Measurements from ENCODE around the gene RHOV.
A peak's percentile ranks its signal among the peaks of the same experiment; 100 is the strongest.

The RHOV gene

GRCh38 chr15:40894681-40895448 is 20.8 kb upstream of the RHOV start:
- H3K9me3 ChIP-seq, result no peaks in the 10 kb centered on the region
- peak; percentile 69 to 81 for DNase-seq (ENCODE audit: low spot score in 2 of 2)
- H3K4me1 ChIP-seq, result no peaks in the 10 kb centered on the region; the same call in 1 of the 2 replicates
- H3K36me3 ChIP-seq (replicated peaks), result peaks cover 32% of the 10 kb centered on the region
- H3K4me3 ChIP-seq, result peak overlapping the region; percentile 63
- H3K27me3 ChIP-seq (ENCODE audit: low read depth), result no peaks in the 10 kb centered on the region
- in situ Hi-C loops (cut with MboI; ENCODE audit: low sequenced_read_pairs), result no loop called here

- no peaks in the 10 kb centered on the region for H3K27me3 ChIP-seq (ENCODE audit: low read depth)
- in situ Hi-C loops (cut with MboI; ENCODE audit: low sequenced_read_pairs), result no loop called here
- no peaks in the 10 kb centered on the region; the same call in 1 of the 2 replicates for H3K4me1 ChIP-seq
- peak; percentile 93 to 99 for DNase-seq (ENCODE audit: low spot score in 2 of 2)
- H3K4me3 ChIP-seq, result peak within 1 kb of the TSS; percentile 63
- H3K36me3 ChIP-seq (replicated peaks), result peaks cover 23% of the 10 kb centered on the region
- H3K9me3 ChIP-seq, result no peaks in the 10 kb centered on the region
These were observed 20.0 kb upstream of the RHOV start, which contains the start of gene VPS18 for GRCh38 chr15:40893733-40894680. VPS18 (plus strand) TSS chr15:40894450; CDS start chr15:40894769, 319 bp downstream.

DNA sequence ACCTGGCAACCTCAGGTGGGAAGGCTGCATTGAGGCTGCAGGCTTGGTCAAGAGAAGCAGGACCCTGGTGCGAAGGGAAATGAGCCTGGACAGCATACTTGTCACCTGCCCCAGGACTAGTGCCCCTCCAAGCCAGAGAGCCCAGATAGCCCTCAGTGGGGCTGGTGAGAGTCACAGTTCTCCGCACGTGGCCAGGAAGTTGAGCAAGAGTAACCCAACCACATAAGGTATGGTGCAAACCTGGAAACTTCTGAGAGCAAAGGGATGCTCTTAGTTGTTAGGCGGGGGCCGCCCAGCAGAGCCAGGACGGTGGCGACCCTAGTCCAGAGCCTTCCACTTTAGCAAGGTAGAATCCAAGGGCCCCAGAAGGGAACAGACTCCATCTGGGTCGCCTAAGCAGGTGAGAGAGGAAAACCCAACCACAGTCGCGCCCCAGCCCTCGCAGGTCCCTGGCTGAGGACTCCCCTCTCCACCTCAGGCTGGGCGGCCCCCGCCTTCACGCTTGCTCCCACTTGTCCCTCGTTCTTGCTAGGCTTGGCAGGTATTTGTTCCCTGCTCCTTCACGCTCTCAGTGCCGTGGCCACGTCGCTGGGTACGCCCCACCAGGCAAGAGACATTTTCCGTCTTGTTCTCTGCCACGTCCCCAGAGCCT is 19.1 kb upstream of the RHOV start:
- peaks cover 18% of the 10 kb centered on the region for H3K36me3 ChIP-seq (replicated peaks)
- H3K9me3 ChIP-seq, result no peaks in the 10 kb centered on the region
- no peak for DNase-seq (ENCODE audit: low spot score in 2 of 2)
- H3K4me3 ChIP-seq, result no peak overlapping the region
- no peaks in the 10 kb centered on the region for H3K27me3 ChIP-seq (ENCODE audit: low read depth)
- no peaks in the 10 kb centered on the region; the same call in 1 of the 2 replicates for H3K4me1 ChIP-seq
- in situ Hi-C loops (cut with MboI; ENCODE audit: low sequenced_read_pairs), result no loop called here

- no peaks in the 10 kb centered on the region for H3K27me3 ChIP-seq (ENCODE audit: low read depth)
- H3K4me1 ChIP-seq, result no peaks in the 10 kb centered on the region; the same call in 1 of the 2 replicates
- peaks cover 15% of the 10 kb centered on the region for H3K36me3 ChIP-seq (replicated peaks)
- DNase-seq (ENCODE audit: low spot score in 2 of 2), result no peak
- in situ Hi-C loops (cut with MboI; ENCODE audit: low sequenced_read_pairs), result no loop called here
- no peak overlapping the region for H3K4me3 ChIP-seq
- H3K9me3 ChIP-seq, result no peaks in the 10 kb centered on the region
These were observed 18.5 kb upstream of the RHOV start for GRCh38 chr15:40892447-40893012.

DNA sequence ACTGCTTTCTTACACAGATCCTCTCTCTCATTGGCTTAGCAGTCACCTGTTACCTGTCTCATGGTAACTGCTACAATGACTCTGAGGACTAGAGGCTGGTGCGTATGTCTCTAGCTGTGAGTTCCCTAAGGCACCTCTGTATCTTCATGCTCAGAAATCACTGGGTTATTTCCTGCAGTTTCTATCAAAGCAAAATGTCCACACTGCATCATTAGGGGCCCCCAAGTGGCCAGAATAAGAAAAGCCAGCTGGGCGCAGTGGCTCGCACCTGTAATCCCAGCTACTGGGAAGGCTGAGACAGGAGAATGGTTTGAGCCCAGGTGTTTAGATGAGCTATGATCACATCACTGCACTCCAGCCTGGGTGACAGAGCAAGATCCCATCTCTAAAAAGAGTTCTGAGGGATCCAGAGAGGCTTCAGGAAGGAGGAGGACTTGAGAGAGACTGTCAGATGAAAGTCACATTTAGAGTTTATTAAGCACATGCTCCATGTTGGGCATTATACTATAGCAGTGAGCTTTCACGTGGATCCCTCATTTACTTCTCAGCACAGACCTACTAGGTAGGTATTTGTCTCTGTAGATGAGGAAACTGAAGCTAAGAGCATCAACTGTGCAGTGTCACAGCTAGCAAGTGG is 17.9 kb upstream of the RHOV start:
- Histone ChIP-seq H3K9me3 (no peaks in the 10 kb centered on the region), H3K4me3 (no peak overlapping the region), H3K4me1 (no peaks in the 10 kb centered on the region; the same call in 1 of the 2 replicates), H3K36me3 (replicated peaks) (peaks cover 11% of the 10 kb centered on the region), H3K27me3 (ENCODE audit: low read depth) (no peaks in the 10 kb centered on the region)
- in situ Hi-C loops (cut with MboI; ENCODE audit: low sequenced_read_pairs), result no loop called here
- DNase-seq (ENCODE audit: low spot score in 2 of 2), result peak; percentile 52 to 61

DNA sequence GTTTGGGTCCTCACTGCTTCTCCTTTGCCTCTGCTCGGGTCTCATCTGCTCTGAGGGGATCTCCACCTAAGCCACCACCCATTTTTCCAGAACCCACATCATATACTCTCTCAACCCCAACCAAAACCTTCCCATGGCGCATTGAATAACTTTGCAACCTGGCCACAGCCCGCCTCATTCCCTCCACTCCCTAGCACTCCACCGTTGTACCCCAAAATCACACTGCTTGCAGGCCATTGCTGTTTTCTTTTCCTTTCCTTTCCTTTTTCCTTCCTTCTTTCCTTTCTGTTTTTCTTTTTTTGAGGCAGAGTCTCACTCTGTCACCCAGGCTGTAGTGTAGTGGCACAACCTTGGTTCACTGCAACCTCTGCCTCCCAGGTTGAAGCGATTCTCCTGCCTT is 17.1 kb upstream of the RHOV start:
- Histone ChIP-seq H3K4me3 (no peak overlapping the region), H3K4me1 (no peaks in the 10 kb centered on the region; the same call in 1 of the 2 replicates), H3K27me3 (ENCODE audit: low read depth) (no peaks in the 10 kb centered on the region), H3K36me3 (replicated peaks) (peaks cover 8% of the 10 kb centered on the region), H3K9me3 (no peaks in the 10 kb centered on the region)
- no peak for DNase-seq (ENCODE audit: low spot score in 2 of 2)
- in situ Hi-C loops (cut with MboI; ENCODE audit: low sequenced_read_pairs), result no loop called here

GRCh38 chr15:40889112-40889511 is 15.1 kb upstream of the RHOV start:
- H3K36me3 ChIP-seq (replicated peaks), result no peaks in the 10 kb centered on the region
- no peaks in the 10 kb centered on the region for H3K4me1 ChIP-seq
- DNase-seq (ENCODE audit: low spot score in 2 of 2), result no peak
- H3K27me3 ChIP-seq (ENCODE audit: low read depth), result no peaks in the 10 kb centered on the region
- in situ Hi-C loops (cut with MboI; ENCODE audit: low sequenced_read_pairs), result no loop called here
- H3K9me3 ChIP-seq, result no peaks in the 10 kb centered on the region
- no peak overlapping the region for H3K4me3 ChIP-seq

DNA sequence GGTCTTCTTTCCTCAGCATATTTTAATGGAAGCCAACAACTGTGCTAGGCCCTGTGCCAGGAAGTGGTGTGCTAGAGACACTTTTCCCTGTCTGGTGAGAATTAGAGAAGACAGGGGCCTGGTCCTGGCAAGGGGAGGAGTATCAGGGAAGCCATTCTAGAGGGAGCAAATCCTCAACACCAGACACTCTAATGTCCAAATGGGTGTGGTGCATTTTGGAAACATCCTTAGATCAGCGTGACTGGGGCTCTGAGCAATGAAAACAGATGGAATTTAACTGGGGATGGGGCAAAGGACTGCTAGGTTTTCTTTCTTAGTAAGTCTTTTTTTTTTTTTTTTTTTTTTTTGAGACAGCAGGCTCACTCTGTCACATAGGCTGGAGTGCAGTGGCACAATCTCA is 12.6 kb upstream of the RHOV start:
- Histone ChIP-seq H3K9me3 (no peaks in the 10 kb centered on the region), H3K36me3 (replicated peaks) (no peaks in the 10 kb centered on the region), H3K4me3 (no peak overlapping the region), H3K4me1 (no peaks in the 10 kb centered on the region), H3K27me3 (ENCODE audit: low read depth) (no peaks in the 10 kb centered on the region)
- DNase-seq (ENCODE audit: low spot score in 2 of 2), result no peak
- in situ Hi-C loops (cut with MboI; ENCODE audit: low sequenced_read_pairs), result no loop called here

DNA sequence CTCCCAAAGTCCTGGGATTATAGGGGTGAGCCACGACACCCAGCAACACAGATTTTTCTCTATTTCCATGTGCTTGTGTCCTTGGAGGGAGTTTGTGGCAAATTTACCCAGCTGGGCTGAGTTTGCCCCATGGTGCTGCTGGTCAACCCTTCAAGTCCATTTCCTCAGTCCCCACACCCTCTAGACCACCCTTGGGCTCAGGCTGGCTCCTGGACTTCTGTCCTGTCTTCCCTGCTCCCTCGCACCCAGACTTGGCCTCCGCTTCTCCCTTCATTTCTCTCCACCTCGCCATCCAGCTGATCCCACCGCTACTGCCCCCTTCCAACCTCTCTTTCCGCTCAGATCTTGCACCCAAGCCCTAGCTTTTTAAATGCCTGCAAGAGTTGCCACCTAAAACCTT is 7.3 kb upstream of the RHOV start:
- Histone ChIP-seq H3K4me1 (no peaks in the 10 kb centered on the region), H3K9me3 (no peaks in the 10 kb centered on the region), H3K36me3 (replicated peaks) (no peaks in the 10 kb centered on the region), H3K27me3 (ENCODE audit: low read depth) (no peaks in the 10 kb centered on the region), H3K4me3 (no peak overlapping the region)
- DNase-seq (ENCODE audit: low spot score in 2 of 2), result no peak
- in situ Hi-C loops (cut with MboI; ENCODE audit: low sequenced_read_pairs), result no loop called here

DNA sequence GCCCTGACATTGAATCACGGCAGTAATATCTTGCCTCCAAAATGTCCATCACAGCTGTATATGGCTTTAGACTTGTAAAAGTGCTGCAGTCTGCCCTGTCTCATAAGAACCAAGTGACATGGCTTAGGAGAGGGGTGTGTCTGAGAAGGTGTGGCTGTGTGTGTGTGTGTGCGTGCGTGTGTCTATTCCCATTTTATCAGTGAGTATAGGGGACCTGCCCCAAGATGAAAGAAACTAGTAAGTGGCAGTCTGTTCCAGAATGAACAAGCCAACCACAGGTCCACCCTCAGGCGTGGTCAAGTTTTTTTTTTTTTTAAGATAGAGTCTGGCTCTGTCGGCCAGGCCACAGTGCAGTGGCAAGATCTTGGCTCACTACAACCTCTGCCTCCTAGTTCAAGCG is 5.6 kb upstream of the RHOV start:
- H3K4me1 ChIP-seq, result no peaks in the 10 kb centered on the region
- no peak for DNase-seq (ENCODE audit: low spot score in 2 of 2)

DNA sequence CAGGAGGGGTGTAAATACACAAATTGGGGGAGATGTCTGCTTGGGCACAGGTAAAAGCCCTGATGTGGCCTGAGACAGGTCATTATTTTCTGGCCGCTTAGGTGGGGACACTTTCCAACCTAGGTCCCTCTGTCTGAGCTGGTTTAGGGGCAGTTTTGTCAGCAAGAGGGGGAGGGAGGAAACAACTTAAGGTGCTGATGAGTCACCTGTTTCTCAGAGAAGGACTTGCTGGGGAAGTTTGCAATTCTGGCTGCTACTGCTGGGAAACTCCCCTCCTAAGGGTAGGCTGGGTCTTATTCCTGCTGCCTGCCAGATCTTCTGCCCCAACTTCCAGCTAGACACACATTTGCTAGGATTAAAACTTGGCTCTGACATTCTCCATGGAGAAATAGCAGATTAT is 4.8 kb upstream of the RHOV start:
- H3K4me3 ChIP-seq, result no peak overlapping the region
- H3K36me3 ChIP-seq (replicated peaks), result no peaks in the 10 kb centered on the region
- no peaks in the 10 kb centered on the region for H3K4me1 ChIP-seq
- no peak for DNase-seq (ENCODE audit: low spot score in 2 of 2)
- in situ Hi-C loops (cut with MboI; ENCODE audit: low sequenced_read_pairs), result no loop called here
- no peaks in the 10 kb centered on the region for H3K9me3 ChIP-seq
- no peaks in the 10 kb centered on the region for H3K27me3 ChIP-seq (ENCODE audit: low read depth)

More for the DNA sequence above, 5.6 kb upstream of the RHOV start:
- H3K9me3 ChIP-seq, result no peaks in the 10 kb centered on the region
- H3K36me3 ChIP-seq (replicated peaks), result no peaks in the 10 kb centered on the region
- no peaks in the 10 kb centered on the region for H3K27me3 ChIP-seq (ENCODE audit: low read depth)
- no peak overlapping the region for H3K4me3 ChIP-seq
- in situ Hi-C loops (cut with MboI; ENCODE audit: low sequenced_read_pairs), result no loop called here

DNA sequence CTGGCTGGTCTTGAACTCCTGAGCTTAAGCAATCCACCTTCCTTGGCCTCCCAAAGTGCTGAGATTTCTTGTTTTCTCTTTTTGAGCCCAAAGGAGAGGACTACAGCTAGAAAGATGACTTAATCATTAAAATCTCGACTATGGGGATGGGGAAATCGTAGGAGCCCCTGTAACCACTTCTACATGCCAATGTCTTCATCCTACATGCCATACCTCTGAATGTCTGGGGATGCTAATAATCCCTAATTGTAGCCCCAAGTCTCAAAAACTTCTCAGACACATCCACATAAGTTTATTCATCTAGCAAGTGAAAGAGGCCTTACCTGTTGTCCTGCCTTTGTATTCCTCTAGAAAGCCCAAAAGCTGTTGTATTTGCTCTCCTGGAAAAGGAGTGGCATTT is 3.7 kb upstream of the RHOV start:
- Histone ChIP-seq H3K9me3 (no peaks in the 10 kb centered on the region), H3K4me3 (no peak overlapping the region), H3K27me3 (ENCODE audit: low read depth) (no peaks in the 10 kb centered on the region), H3K4me1 (no peaks in the 10 kb centered on the region; the same call in 1 of the 2 replicates), H3K36me3 (replicated peaks) (no peaks in the 10 kb centered on the region)
- no peak for DNase-seq (ENCODE audit: low spot score in 2 of 2)
- in situ Hi-C loops (cut with MboI; ENCODE audit: low sequenced_read_pairs), result no loop called here

Data from HAP-1 (cell line).